Smooth muscle cell (in vitro differentiated cells): ENCODE measurements around the gene QSER1. TPM values are rescaled to one million over a fixed set of nuclear protein-coding genes. Genes with fewer than 3 reads are reported as not detected.

Source experiments
- DNase-seq: peaks from one replicate; lab custom pipeline; 2025; ENCODE audit not compliant: unreplicated experiment; lab: John Stamatoyannopoulos, UW
- H2AFZ ChIP-seq: fragments of 200-600 bp; sonication (generic); 2 replicates; pipeline ENCODE4 v1.6.0; 2016; ENCODE audit warnings: antibody characterized with exemption, low read depth, mild to moderate bottlenecking
- H3F3A ChIP-seq: fragments of 200-600 bp; sonication (generic); 2 replicates; pipeline ENCODE4 v1.6.0; 2017; ENCODE audit warnings: antibody characterized with exemption, low read depth
- H3K27ac ChIP-seq: fragments of 200-600 bp; sonication (generic); 2 replicates; pipeline ENCODE4 v1.5.1; 2016; ENCODE audit warnings: low read depth, mild to moderate bottlenecking
- H3K27me3 ChIP-seq: fragments of 200-600 bp; sonication (generic); 2 replicates; pipeline ENCODE4 v1.6.1; 2016; ENCODE audit warnings: low read depth, mild to moderate bottlenecking
- H3K36me3 ChIP-seq: fragments of 200-600 bp; sonication (generic); 2 replicates; pipeline ENCODE4 v1.5.1; 2016; ENCODE audit warnings: low read depth
- H3K4me1 ChIP-seq: fragments of 200-600 bp; sonication (generic); 2 replicates; pipeline ENCODE4 v1.5.1; 2016; ENCODE audit warnings: low read depth
- H3K4me2 ChIP-seq: fragments of 200-600 bp; sonication (generic); 2 replicates; pipeline ENCODE4 v1.6.0; 2016; ENCODE audit warnings: mild to moderate bottlenecking
- H3K4me3 ChIP-seq: fragments of 200-600 bp; sonication (generic); 2 replicates; pipeline ENCODE4 v1.5.1; 2016; ENCODE audit warnings: mild to moderate bottlenecking
- H3K79me2 ChIP-seq: fragments of 200-600 bp; sonication (generic); 2 replicates; pipeline ENCODE4 v1.6.0; 2016; ENCODE audit warnings: low read depth, mild to moderate bottlenecking
- H3K9ac ChIP-seq: fragments of 200-600 bp; sonication (generic); 2 replicates; pipeline ENCODE4 v1.6.0; 2016; ENCODE audit warnings: low read depth
- H3K9me3 ChIP-seq: fragments of 200-600 bp; sonication (generic); replicated peaks from 2 replicates; pipeline ENCODE4 v1.5.1; 2016; ENCODE audit warnings: low read depth
- H4K20me1 ChIP-seq: fragments of 200-600 bp; sonication (generic); 2 replicates; pipeline ENCODE4 v1.6.0; 2016; ENCODE audit warnings: low read depth
- whole genome bisulfite sequencing: methylation state at CpG from one replicate; pipeline ENCODE4 v1.1.7; 2016; ENCODE audit warnings: low lambda C conversion rate; 5-methylcytosine and 5-hydroxymethylcytosine counted together
- polyA plus RNA-seq: library from polyadenylated mRNA; unstranded; fragments of >200 nt; fragmentation: Nextera tagmentation; extraction: Ambion mirVana; gene quantifications from 2 replicates; pipeline ENCODE4 v1.2.1, GENCODE V29; 2016
- total RNA-seq: library from RNA; depleted of rRNA; stranded (reverse); fragments of >200 nt; gene quantifications from 2 replicates; pipeline ENCODE4 v1.2.3, GENCODE V29; 2014
- TF ChIP-seq, protein P1 (sequence below): fragments of 200-600 bp; sonication (generic); IDR thresholded peaks from 2 replicates; pipeline ENCODE4 v1.5.1; 2017; ENCODE audit warnings: borderline replicate concordance, mild to moderate bottlenecking, antibody characterized with exemption; ENCODE audit not compliant: insufficient read depth, poor library complexity, severe bottlenecking

QSER1 gene
- total and polyA plus RNA-seq, 2 experiments from 2014 or later: 4.1 to 31.6 TPM

DNA sequence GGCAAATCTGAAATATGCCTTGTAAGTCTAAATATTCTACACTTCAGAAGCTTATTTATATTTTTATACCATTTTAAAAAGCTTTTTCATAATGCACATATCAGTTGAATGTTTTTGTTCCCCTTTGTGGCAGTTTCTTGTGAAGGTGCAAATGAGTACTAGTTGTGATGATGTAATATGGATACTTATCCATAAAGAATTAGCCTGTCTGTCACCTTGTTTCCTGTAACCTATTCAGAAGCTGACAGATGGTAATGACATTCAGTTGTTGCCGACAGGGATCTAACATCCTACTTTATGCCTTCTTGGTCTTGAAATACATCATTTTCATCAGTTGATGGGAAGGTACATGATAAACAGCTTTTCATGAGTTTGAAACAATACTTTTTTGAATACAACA, 2.9 kb downstream of the QSER1 start:
- no peak overlapping the region for H3K4me3 ChIP-seq
- no peak for DNase-seq
- peaks cover 74% of the 10 kb centered on the region for H3K79me2 ChIP-seq
- peak overlapping the region; percentile 95 for H3K4me2 ChIP-seq
- H3K27me3 ChIP-seq: no peaks in the 10 kb centered on the region
- H2AFZ ChIP-seq: no peak overlapping the region
- peaks cover 16% of the 10 kb centered on the region for H3K4me1 ChIP-seq
- TF ChIP-seq, protein P1, sequence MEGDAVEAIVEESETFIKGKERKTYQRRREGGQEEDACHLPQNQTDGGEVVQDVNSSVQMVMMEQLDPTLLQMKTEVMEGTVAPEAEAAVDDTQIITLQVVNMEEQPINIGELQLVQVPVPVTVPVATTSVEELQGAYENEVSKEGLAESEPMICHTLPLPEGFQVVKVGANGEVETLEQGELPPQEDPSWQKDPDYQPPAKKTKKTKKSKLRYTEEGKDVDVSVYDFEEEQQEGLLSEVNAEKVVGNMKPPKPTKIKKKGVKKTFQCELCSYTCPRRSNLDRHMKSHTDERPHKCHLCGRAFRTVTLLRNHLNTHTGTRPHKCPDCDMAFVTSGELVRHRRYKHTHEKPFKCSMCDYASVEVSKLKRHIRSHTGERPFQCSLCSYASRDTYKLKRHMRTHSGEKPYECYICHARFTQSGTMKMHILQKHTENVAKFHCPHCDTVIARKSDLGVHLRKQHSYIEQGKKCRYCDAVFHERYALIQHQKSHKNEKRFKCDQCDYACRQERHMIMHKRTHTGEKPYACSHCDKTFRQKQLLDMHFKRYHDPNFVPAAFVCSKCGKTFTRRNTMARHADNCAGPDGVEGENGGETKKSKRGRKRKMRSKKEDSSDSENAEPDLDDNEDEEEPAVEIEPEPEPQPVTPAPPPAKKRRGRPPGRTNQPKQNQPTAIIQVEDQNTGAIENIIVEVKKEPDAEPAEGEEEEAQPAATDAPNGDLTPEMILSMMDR: no peak
- H3K36me3 ChIP-seq: no peaks in the 10 kb centered on the region
- H3F3A ChIP-seq: no peaks in the 10 kb centered on the region
- H3K9ac ChIP-seq: no peak overlapping the region
- 56% methylated on average over 1 of the region's 1 CpG for WGBS
- H3K9me3 ChIP-seq: no peaks in the 10 kb centered on the region
- no peak overlapping the region for H3K27ac ChIP-seq
- H4K20me1 ChIP-seq: peaks cover 40% of the 10 kb centered on the region

DNA sequence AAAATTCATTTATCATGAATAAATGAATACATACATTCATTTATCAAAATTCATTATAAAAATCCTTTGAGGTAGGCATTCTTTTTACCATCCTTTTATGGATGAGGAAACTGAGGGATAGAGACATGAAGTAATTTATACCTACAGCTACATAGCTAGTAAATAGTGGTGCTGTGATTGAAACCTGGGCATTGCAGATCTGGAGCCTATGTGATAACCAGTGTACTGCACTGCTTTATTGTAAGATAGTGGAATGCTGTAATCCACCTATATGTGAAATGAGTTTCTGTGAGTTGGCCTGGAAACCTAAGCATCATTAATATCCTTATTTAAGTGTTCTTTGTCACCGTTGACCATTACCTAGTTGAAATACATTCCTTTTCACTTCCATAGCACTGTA, 4.5 kb downstream of the QSER1 start:
- TF ChIP-seq, protein P1: no peak
- WGBS: 94% methylated on average over 1 of the region's 1 CpG
- no peak overlapping the region for H3K4me2 ChIP-seq
- H3K9ac ChIP-seq: no peak overlapping the region
- DNase-seq: no peak
- H2AFZ ChIP-seq: no peak overlapping the region
- no peaks in the 10 kb centered on the region for H3F3A ChIP-seq
- H3K4me1 ChIP-seq: peaks cover 7% of the 10 kb centered on the region
- H3K9me3 ChIP-seq: no peaks in the 10 kb centered on the region
- no peaks in the 10 kb centered on the region for H3K36me3 ChIP-seq
- no peaks in the 10 kb centered on the region for H3K27me3 ChIP-seq
- H4K20me1 ChIP-seq: peaks cover 56% of the 10 kb centered on the region
- no peak overlapping the region for H3K27ac ChIP-seq
- H3K79me2 ChIP-seq: peaks cover 90% of the 10 kb centered on the region
- H3K4me3 ChIP-seq: no peak overlapping the region

DNA sequence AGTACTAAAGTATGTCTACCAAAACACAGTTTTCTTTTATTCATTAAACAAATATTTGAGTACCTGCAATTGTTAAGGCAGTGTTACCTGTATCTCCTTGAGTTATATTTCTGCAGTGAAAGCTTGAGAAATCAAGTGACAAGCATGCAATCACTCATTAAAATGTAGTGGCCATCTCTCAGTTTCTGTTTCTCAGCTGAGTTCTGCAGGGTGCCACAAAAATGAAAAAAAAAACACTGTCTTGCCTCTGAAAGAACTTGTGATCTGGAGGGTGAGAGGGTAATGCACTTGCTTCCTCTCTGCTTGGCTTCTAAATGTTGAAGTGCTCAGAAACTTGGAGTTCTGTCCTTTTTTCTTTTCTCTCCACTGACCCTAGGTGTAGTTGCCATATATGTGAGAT, 6.8 kb downstream of the QSER1 start:
- Histone ChIP-seq H3F3A (no peaks in the 10 kb centered on the region), H2AFZ (no peak overlapping the region), H3K9ac (no peak overlapping the region), H3K27me3 (no peaks in the 10 kb centered on the region), H3K4me1 (peaks cover 6% of the 10 kb centered on the region), H3K27ac (no peak overlapping the region), H4K20me1 (peaks cover 80% of the 10 kb centered on the region), H3K36me3 (no peaks in the 10 kb centered on the region), H3K79me2 (peaks cover 94% of the 10 kb centered on the region), H3K4me2 (no peak overlapping the region), H3K9me3 (no peaks in the 10 kb centered on the region), H3K4me3 (no peak overlapping the region)
- no peak for DNase-seq
- TF ChIP-seq, protein P1: no peak

DNA sequence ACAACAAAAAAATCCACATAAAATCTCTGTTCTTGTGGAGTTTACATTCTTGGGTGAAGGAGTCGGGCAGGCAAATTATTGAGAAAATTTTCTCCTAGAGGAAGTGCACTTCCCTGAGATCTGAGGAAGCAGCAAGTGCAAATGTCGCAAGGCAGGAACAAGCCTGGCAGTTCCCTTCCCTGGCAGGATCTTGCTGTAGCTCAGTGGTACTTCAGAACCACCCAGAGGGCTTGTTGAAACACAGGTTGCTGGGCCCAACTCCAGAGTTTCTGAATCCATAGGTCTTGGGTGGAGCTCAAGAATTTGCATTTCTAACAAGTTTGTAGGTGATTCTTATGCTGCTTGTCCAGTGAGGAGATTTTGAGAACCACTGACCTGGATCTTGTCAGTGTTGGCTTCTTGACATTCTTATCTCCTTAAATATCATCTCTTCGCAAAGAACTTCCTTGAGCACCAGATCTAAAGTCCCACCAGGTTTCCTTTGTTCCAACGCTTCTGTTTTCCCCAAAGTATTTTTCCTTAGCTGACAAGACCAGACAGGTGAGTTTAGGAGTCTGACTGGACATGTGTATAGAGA, 9.6 kb downstream of the QSER1 start:
- Histone ChIP-seq H3K4me3 (no peak overlapping the region), H3K4me1 (no peaks in the 10 kb centered on the region), H3K4me2 (no peak overlapping the region), H2AFZ (no peak overlapping the region), H3K9ac (no peak overlapping the region), H3K27ac (no peak overlapping the region), H3K79me2 (peaks cover 92% of the 10 kb centered on the region), H3K27me3 (no peaks in the 10 kb centered on the region), H3K36me3 (no peaks in the 10 kb centered on the region), H4K20me1 (peaks cover 96% of the 10 kb centered on the region), H3K9me3 (no peaks in the 10 kb centered on the region), H3F3A (no peaks in the 10 kb centered on the region)
- TF ChIP-seq, protein P1: no peak
- no peak for DNase-seq
- 79% methylated on average over 4 of the region's 4 CpGs for WGBS
